ENCODE results near the gene FSD2.

- TF ChIP-seq ZNF274 (IDR thresholded peaks at IDR 0.05; ENCODE audit: low read depth, low read length) (no peak), YY1 (IDR thresholded peaks at IDR 0.05; ENCODE audit: insufficient read depth, insufficient read length) (no peak), SUZ12 (IDR thresholded peaks at IDR 0.05; ENCODE audit: extremely low read depth, insufficient read depth, insufficient read length) (no peak)
These were observed 32.3 kb upstream of the FSD2 start for GRCh38 chr15:82838096-82838735.

Measured in NT2/D1 (cell line).